H9 (cell line): ENCODE measurements around the gene LRRC3. TPM values are rescaled to one million over a fixed set of nuclear protein-coding genes. Genes with fewer than 3 reads are reported as not detected.
"Not testable (repeated sequence)": the region's sequence is repeated elsewhere in the genome, so short reads cannot be mapped to it uniquely, and the experiment has no call there.

Experiments used
- DNase-seq: peaks from one replicate; pipeline ENCODE4 v3.0.0-alpha.2; 2017
- H2AFZ ChIP-seq: one replicate; pipeline ENCODE4 v1.6.1; 2013; ENCODE audit warnings: mild to moderate bottlenecking, low read length, control low read depth, moderate library complexity
- H2AK5ac ChIP-seq: 2 replicates; pipeline ENCODE4 v1.6.1; 2013; ENCODE audit warnings: low read length, control low read depth, mixed read lengths; ENCODE audit not compliant: insufficient read length
- H2BK120ac ChIP-seq: one replicate; pipeline ENCODE4 v1.6.1; 2013; ENCODE audit warnings: low read depth, mild to moderate bottlenecking, low read length, control low read depth, inconsistent platforms; ENCODE audit not compliant: poor library complexity, severe bottlenecking
- H2BK12ac ChIP-seq: 2 replicates; pipeline ENCODE4 v1.6.1; 2013; ENCODE audit warnings: low read length, control low read depth, mixed read lengths, low read depth; ENCODE audit not compliant: insufficient read length
- H2BK15ac ChIP-seq: 2 replicates; pipeline ENCODE4 v1.6.1; 2013; ENCODE audit warnings: low read depth, low read length, control low read depth
- H2BK20ac ChIP-seq: one replicate; pipeline ENCODE4 v1.6.1; 2013; ENCODE audit warnings: low read depth, mild to moderate bottlenecking, low read length, control low read depth, inconsistent platforms; ENCODE audit not compliant: poor library complexity, severe bottlenecking
- H2BK5ac ChIP-seq: 2 replicates; pipeline ENCODE4 v1.6.1; 2013; ENCODE audit warnings: low read length, control low read depth, mixed read lengths; ENCODE audit not compliant: insufficient read length
- H3K14ac ChIP-seq: 2 replicates; pipeline ENCODE4 v1.6.1; 2013; ENCODE audit warnings: low read length, control low read depth; ENCODE audit not compliant: insufficient read depth
- H3K18ac ChIP-seq: 2 replicates; pipeline ENCODE4 v1.6.1; 2013; ENCODE audit warnings: low read depth, mild to moderate bottlenecking, mixed read lengths, low read length, control low read depth; ENCODE audit not compliant: insufficient read length
- H3K23ac ChIP-seq: 2 replicates; pipeline ENCODE4 v1.6.1; 2013; ENCODE audit warnings: low read length, control low read depth, mixed read lengths, low read depth; ENCODE audit not compliant: insufficient read length
- H3K23me2 ChIP-seq: 2 replicates; pipeline ENCODE4 v1.6.1; 2013; ENCODE audit warnings: low read depth, mild to moderate bottlenecking, mixed read lengths, low read length, control low read depth; ENCODE audit not compliant: insufficient read length, poor library complexity, severe bottlenecking
- H3K27ac ChIP-seq: 2 replicates; pipeline ENCODE4 v1.5.1; 2013; ENCODE audit warnings: low read length, control low read depth, mixed read lengths, low read depth; ENCODE audit not compliant: insufficient read length
- H3K27me3 ChIP-seq: 2 replicates; pipeline ENCODE4 v1.6.1; 2013; ENCODE audit warnings: low read length, control low read depth, inconsistent platforms; ENCODE audit not compliant: insufficient read depth
- H3K4ac ChIP-seq: 2 replicates; pipeline ENCODE4 v1.6.1; 2013; ENCODE audit warnings: low read depth, mild to moderate bottlenecking, control low read depth, inconsistent platforms, low read length, moderate library complexity
- H3K4me1 ChIP-seq: 2 replicates; pipeline ENCODE4 v1.6.1; 2013; ENCODE audit warnings: low read length, control low read depth, inconsistent platforms; ENCODE audit not compliant: insufficient read depth
- H3K4me2 ChIP-seq: 2 replicates; pipeline ENCODE4 v1.6.1; 2013; ENCODE audit warnings: low read length, control low read depth, mixed read lengths; ENCODE audit not compliant: insufficient read length, insufficient read depth
- H3K56ac ChIP-seq: 2 replicates; pipeline ENCODE4 v1.6.1; 2013; ENCODE audit warnings: low read depth, mild to moderate bottlenecking, mixed read lengths, low read length, control low read depth; ENCODE audit not compliant: insufficient read length
- H3K79me1 ChIP-seq: 2 replicates; pipeline ENCODE4 v1.6.1; 2013; ENCODE audit warnings: low read depth, mild to moderate bottlenecking, moderate library complexity, low read length, control low read depth, inconsistent platforms; ENCODE audit not compliant: insufficient read depth, poor library complexity, severe bottlenecking
- H3K79me2 ChIP-seq: 2 replicates; pipeline ENCODE4 v1.6.1; 2013; ENCODE audit warnings: low read length, control low read depth, inconsistent platforms; ENCODE audit not compliant: insufficient read depth
- H3K9ac ChIP-seq: 2 replicates; pipeline ENCODE4 v1.6.1; 2013; ENCODE audit warnings: low read length, control low read depth, mixed read lengths; ENCODE audit not compliant: insufficient read length; ENCODE audit errors: extremely low read depth
- H3K9me3 ChIP-seq: one replicate; pipeline ENCODE4 v1.6.1; 2013; ENCODE audit warnings: low read depth, low read length, inconsistent platforms; ENCODE audit not compliant: control insufficient read depth
- H3T11ph ChIP-seq: one replicate; pipeline ENCODE4 v1.6.1; 2013; ENCODE audit warnings: mild to moderate bottlenecking, low read length, control low read depth, inconsistent platforms
- H4K20me1 ChIP-seq: one replicate; pipeline ENCODE4 v1.6.1; 2013; ENCODE audit not compliant: control insufficient read depth, insufficient read length, insufficient read depth
- H4K5ac ChIP-seq: 2 replicates; pipeline ENCODE4 v1.6.1; 2013; ENCODE audit warnings: low read depth, mild to moderate bottlenecking, mixed read lengths, low read length, control low read depth; ENCODE audit not compliant: insufficient read length
- H4K8ac ChIP-seq: replicated peaks from 2 replicates; pipeline ENCODE4 v1.6.1; 2013; ENCODE audit warnings: low read length, control low read depth, mixed read lengths, low read depth; ENCODE audit not compliant: insufficient read length
- H4K91ac ChIP-seq: 2 replicates; pipeline ENCODE4 v1.6.1; 2013; ENCODE audit warnings: low read depth, mild to moderate bottlenecking, moderate library complexity, mixed read lengths, low read length, control low read depth; ENCODE audit not compliant: insufficient read length
- H3K27ac Mint-ChIP-seq, 3 experiments: 2 replicates in 2 of 3; 3 replicates in 1 of 3; pipeline ENCODE4 v1.8.0; 2020 to 2021; ENCODE audit warnings: mixed read lengths in 3 of 3, mild to moderate bottlenecking in 1 of 3, moderate library complexity in 1 of 3
- H3K27me3 Mint-ChIP-seq: 2 replicates; pipeline ENCODE4 v1.8.0; 2021; ENCODE audit warnings: low read depth, mild to moderate bottlenecking, moderate library complexity, mixed read lengths
- H3K36me3 Mint-ChIP-seq, 3 experiments: 2 replicates in 2 of 3; 3 replicates in 1 of 3; pipeline ENCODE4 v1.8.0; 2020 to 2021; ENCODE audit warnings: low read depth in 3 of 3, mixed read lengths in 3 of 3; ENCODE audit not compliant: insufficient read depth in 1 of 3
- H3K4me1 Mint-ChIP-seq, 2 experiments: 2 replicates each; pipeline ENCODE4 v1.8.0; 2020; ENCODE audit warnings: mixed read lengths in 2 of 2
- H3K4me3 Mint-ChIP-seq, 2 experiments: 2 replicates in 1 of 2; 3 replicates in 1 of 2; pipeline ENCODE4 v1.8.0; 2020 to 2021; ENCODE audit warnings: mild to moderate bottlenecking in 2 of 2, mixed read lengths in 2 of 2, moderate library complexity in 1 of 2
- H3K9me3 Mint-ChIP-seq, 2 experiments: 2 replicates in 1 of 2; 3 replicates in 1 of 2; pipeline ENCODE4 v1.8.0; 2020; ENCODE audit warnings: mild to moderate bottlenecking in 2 of 2, mixed read lengths in 2 of 2, moderate library complexity in 1 of 2
- WGBS: extraction: QIAGEN DNeasy Blood & Tissue Kit; methylation state at CpG from one replicate; pipeline ENCODE4 v1.1.7; 2013; ENCODE audit warnings: missing lambda C conversion rate, low lambda C conversion rate, mixed read lengths; ENCODE audit not compliant: insufficient read length; ENCODE audit errors: extremely low coverage; 5-methylcytosine and 5-hydroxymethylcytosine counted together
- total RNA-seq: library from RNA; stranded (reverse); gene quantifications from 2 replicates; pipeline ENCODE4 v1.2.1, GENCODE V29; 2021
- TF ChIP-seq, protein P1 (sequence below): fragments of 200-600 bp; sonication (generic); conservative IDR thresholded peaks from 3 replicates; pipeline ENCODE4 v1.8.0; 2021; ENCODE audit warnings: antibody characterized with exemption, mild to moderate bottlenecking

Gene LRRC3
- total RNA-seq, 1 experiment from 2014 or later, result 3.1 TPM

DNA sequence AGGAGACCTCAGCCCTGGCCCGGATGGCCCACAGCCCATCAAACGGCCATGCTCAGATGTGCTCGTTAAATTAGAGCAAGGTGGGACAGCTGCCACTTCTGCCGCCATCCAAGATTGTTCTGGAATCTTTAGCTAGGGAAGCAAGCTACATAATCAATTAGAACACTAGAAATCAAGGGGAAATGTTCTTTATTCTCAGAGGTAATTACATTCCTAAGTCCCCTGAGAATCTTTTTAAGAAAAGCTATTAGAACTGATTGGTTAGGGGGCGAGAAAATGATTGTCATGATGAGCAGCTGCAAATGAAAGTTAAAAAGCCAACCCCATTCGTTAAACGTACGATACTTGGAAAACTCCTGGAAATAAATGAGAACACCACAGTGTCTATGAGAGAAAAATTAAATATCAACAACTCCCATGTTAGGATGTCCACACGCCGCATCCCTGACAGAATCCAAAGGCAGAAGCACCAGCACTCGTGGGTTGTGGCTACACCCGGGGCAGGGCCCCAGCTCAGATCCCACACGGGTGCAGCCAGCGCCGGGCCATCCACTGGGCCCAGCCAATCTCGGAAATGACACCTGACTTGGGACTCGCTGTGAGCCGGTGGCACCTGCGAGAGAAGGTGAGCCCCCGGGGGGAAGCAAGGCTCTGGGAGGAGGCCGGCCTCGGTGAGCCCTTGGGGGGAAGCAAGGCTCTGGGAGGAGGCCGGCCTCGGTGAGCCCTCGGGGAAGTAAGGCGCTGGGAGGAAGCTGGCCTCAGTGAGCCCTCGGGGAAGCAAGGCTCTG, 47.1 kb downstream of the LRRC3 start:
- peaks cover 2% of the 10 kb centered on the region for H4K20me1 ChIP-seq
- H3T11ph ChIP-seq, result no peak overlapping the region
- no peak overlapping the region for H3K23ac ChIP-seq
- no peaks in the 10 kb centered on the region for H3K27me3 ChIP-seq
- H2BK20ac ChIP-seq, result no peak overlapping the region
- H3K4ac ChIP-seq, result no peak overlapping the region
- H3K56ac ChIP-seq, result no peak overlapping the region
- Mint-ChIP-seq H3K36me3 (peaks cover 0 to 2% (median 0%) of the 10 kb centered on the region in 3 experiments; a peak in 2 of 7 replicates), H3K27ac (peak overlapping the region in 1 of 3 experiments; percentile 57; a peak in 1 of 7 replicates), H3K4me3 (no peak overlapping the region), H3K9me3 (no peaks in the 10 kb centered on the region), H3K4me1 (peaks cover 8 to 11% of the 10 kb centered on the region in 2 experiments), H3K27me3 (no peaks in the 10 kb centered on the region)
- no peak overlapping the region for H4K91ac ChIP-seq
- no peak overlapping the region for H3K9ac ChIP-seq
- no peak overlapping the region for H2BK120ac ChIP-seq
- WGBS, result no CpG with 5 or more reads among the region's 27 CpGs
- no peak overlapping the region for H3K4me2 ChIP-seq
- no peak overlapping the region for H2BK12ac ChIP-seq
- no peaks in the 10 kb centered on the region for H3K23me2 ChIP-seq
- no peak overlapping the region for H2AK5ac ChIP-seq
- H3K79me2 ChIP-seq, result no peaks in the 10 kb centered on the region
- no peak overlapping the region for H4K5ac ChIP-seq
- H2BK5ac ChIP-seq, result no peak overlapping the region
- H3K9me3 ChIP-seq, result no peaks in the 10 kb centered on the region
- no peaks in the 10 kb centered on the region for H3K4me1 ChIP-seq
- no peak overlapping the region for H2AFZ ChIP-seq
- H3K14ac ChIP-seq, result no peak overlapping the region
- H3K79me1 ChIP-seq, result no peaks in the 10 kb centered on the region
- no peak for DNase-seq
- H3K27ac ChIP-seq, result no peak overlapping the region
- H2BK15ac ChIP-seq, result no peak overlapping the region
- no peak overlapping the region for H4K8ac ChIP-seq
- no peak overlapping the region for H3K18ac ChIP-seq
- TF ChIP-seq, protein P1, sequence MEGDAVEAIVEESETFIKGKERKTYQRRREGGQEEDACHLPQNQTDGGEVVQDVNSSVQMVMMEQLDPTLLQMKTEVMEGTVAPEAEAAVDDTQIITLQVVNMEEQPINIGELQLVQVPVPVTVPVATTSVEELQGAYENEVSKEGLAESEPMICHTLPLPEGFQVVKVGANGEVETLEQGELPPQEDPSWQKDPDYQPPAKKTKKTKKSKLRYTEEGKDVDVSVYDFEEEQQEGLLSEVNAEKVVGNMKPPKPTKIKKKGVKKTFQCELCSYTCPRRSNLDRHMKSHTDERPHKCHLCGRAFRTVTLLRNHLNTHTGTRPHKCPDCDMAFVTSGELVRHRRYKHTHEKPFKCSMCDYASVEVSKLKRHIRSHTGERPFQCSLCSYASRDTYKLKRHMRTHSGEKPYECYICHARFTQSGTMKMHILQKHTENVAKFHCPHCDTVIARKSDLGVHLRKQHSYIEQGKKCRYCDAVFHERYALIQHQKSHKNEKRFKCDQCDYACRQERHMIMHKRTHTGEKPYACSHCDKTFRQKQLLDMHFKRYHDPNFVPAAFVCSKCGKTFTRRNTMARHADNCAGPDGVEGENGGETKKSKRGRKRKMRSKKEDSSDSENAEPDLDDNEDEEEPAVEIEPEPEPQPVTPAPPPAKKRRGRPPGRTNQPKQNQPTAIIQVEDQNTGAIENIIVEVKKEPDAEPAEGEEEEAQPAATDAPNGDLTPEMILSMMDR, result no peak

DNA sequence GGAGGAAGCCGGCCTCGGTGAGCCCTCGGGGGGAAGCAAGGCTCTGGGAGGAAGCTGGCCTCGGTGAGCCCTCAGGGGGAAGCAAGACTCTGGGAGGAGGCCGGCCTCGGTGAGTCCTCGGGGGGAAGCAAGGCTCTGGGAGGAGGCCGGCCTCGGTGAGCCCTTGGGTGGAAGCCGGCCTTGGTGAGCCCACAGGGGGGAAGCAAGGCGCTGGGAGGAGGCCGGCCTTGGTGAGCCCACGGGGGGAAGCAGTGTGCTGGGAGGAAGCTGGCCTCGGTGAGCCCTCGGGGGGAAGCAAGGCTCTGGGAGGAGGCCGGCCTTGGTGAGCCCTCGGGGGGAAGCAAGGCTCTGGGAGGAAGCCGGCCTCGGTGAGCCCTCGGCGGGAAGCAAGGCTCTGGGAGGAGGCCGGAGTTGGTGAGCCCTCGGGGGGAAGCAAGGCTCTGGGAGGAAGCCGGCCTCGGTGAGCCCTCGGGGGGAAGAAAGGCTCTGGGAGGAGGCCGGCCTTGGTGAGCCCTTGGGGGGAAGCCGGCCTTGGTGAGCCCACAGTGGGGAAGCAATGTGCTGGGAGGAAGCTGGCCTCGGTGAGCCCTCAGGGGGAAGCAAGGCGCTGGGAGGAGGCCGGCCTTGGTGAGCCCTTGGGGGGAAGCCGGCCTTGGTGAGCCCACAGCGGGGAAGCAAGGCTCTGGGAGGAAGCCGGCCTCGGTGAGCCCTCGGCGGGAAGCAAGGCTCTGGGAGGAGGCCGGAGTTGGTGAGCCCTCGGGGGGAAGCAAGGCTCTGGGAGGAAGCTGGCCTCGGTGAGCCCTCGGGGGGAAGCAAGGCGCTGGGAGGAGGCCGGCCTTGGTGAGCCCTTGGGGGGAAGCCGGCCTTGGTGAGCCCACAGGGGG, 47.9 kb downstream of the LRRC3 start:
- H3K79me2 ChIP-seq, H2BK12ac ChIP-seq, H3K36me3 Mint-ChIP-seq, H2AK5ac ChIP-seq, H3K18ac ChIP-seq, H3K4me1 ChIP-seq, H4K8ac ChIP-seq, H4K91ac ChIP-seq, H3K79me1 ChIP-seq, H3K27ac Mint-ChIP-seq, H3K27me3 Mint-ChIP-seq, H2BK120ac ChIP-seq, H3K9me3 Mint-ChIP-seq, H3K23ac ChIP-seq, H2BK20ac ChIP-seq, H2BK5ac ChIP-seq, H3K9me3 ChIP-seq, H3K4me1 Mint-ChIP-seq, H3K27ac ChIP-seq, H4K20me1 ChIP-seq, H3K4me3 Mint-ChIP-seq, H3T11ph ChIP-seq, DNase-seq, H2AFZ ChIP-seq, H3K4me2 ChIP-seq, H3K27me3 ChIP-seq, H3K14ac ChIP-seq, H3K23me2 ChIP-seq, H4K5ac ChIP-seq, H3K9ac ChIP-seq, H3K56ac ChIP-seq, H3K4ac ChIP-seq, H2BK15ac ChIP-seq: not testable (repeated sequence)
- no CpG with 5 or more reads among the region's 44 CpGs for WGBS
